MM.1S (cell line): ENCODE measurements around the gene ZNF732.

Experiments used
- DNase-seq: peaks from one replicate; pipeline ENCODE4 v3.0.0-alpha.2; 2015
- H2AFZ ChIP-seq: fragments of 300-600 bp; sonication (generic); 2 replicates; pipeline ENCODE4 v1.6.0; 2016; ENCODE audit warnings: antibody characterized with exemption, low read length
- H3F3A ChIP-seq: fragments of 300-600 bp; sonication (generic); 2 replicates; pipeline ENCODE4 v1.6.1; 2016; ENCODE audit warnings: mild to moderate bottlenecking, antibody characterized with exemption, low read length, moderate library complexity, mixed read lengths; ENCODE audit not compliant: insufficient read depth
- H3K27ac ChIP-seq: fragments of 300-600 bp; sonication (generic); 2 replicates; pipeline ENCODE4 v1.5.1; 2016; ENCODE audit warnings: mild to moderate bottlenecking, low read length
- H3K27me3 ChIP-seq: fragments of 300-600 bp; sonication (generic); replicated peaks from 2 replicates; pipeline ENCODE4 v1.6.0; 2016; ENCODE audit warnings: low read length; ENCODE audit not compliant: insufficient read depth
- H3K36me3 ChIP-seq: fragments of 300-600 bp; sonication (generic); replicated peaks from 2 replicates; pipeline ENCODE4 v1.6.1; 2016; ENCODE audit warnings: mild to moderate bottlenecking, low read length, mixed read lengths; ENCODE audit not compliant: insufficient read depth
- H3K4me1 ChIP-seq: fragments of 300-600 bp; sonication (generic); 2 replicates; pipeline ENCODE4 v1.6.1; 2016; ENCODE audit warnings: low read length, mixed read lengths
- H3K4me2 ChIP-seq: fragments of 300-600 bp; sonication (generic); 2 replicates; pipeline ENCODE4 v1.6.0; 2016; ENCODE audit warnings: low read depth, low read length
- H3K4me3 ChIP-seq: fragments of 300-600 bp; sonication (generic); 2 replicates; pipeline ENCODE4 v1.5.1; 2016; ENCODE audit warnings: low read length, mixed read lengths
- H3K79me2 ChIP-seq: fragments of 300-600 bp; sonication (generic); 2 replicates; pipeline ENCODE4 v1.6.1; 2016; ENCODE audit warnings: mixed run types, low read length, mixed read lengths
- H3K9ac ChIP-seq: fragments of 300-600 bp; sonication (generic); 2 replicates; pipeline ENCODE4 v1.6.1; 2016; ENCODE audit warnings: low read length, mixed read lengths
- H3K9me2 ChIP-seq: fragments of 300-600 bp; sonication (generic); replicated peaks from 2 replicates; pipeline ENCODE4 v1.6.1; 2016; ENCODE audit warnings: mild to moderate bottlenecking, low read length, mixed read lengths; ENCODE audit not compliant: insufficient read depth
- H3K9me3 ChIP-seq: fragments of 300-600 bp; sonication (generic); replicated peaks from 2 replicates; pipeline ENCODE4 v1.6.1; 2016; ENCODE audit warnings: mild to moderate bottlenecking, low read length, mixed read lengths; ENCODE audit not compliant: insufficient read depth
- H4K20me1 ChIP-seq: fragments of 300-600 bp; sonication (generic); 2 replicates; pipeline ENCODE4 v1.6.1; 2016; ENCODE audit warnings: mild to moderate bottlenecking, low read length, moderate library complexity, mixed read lengths; ENCODE audit not compliant: insufficient read depth
- EZH2 ChIP-seq: fragments of 300-600 bp; sonication (generic); optimal IDR thresholded peaks from 2 replicates; pipeline ENCODE3; 2017; ENCODE audit warnings: low read depth, mild to moderate bottlenecking, antibody characterized with exemption, low read length, mixed read lengths
- EZH2phosphoT487 ChIP-seq: fragments of 300-600 bp; sonication (generic); IDR thresholded peaks from 2 replicates; pipeline ENCODE4 v1.6.1; 2018; ENCODE audit warnings: antibody characterized with exemption, low read length
- TF ChIP-seq, protein P1 (sequence below): fragments of 300-600 bp; sonication (generic); IDR thresholded peaks from 2 replicates; pipeline ENCODE4 v1.5.1; 2016; ENCODE audit warnings: antibody characterized with exemption, low read length, mixed read lengths

Gene ZNF732

DNA sequence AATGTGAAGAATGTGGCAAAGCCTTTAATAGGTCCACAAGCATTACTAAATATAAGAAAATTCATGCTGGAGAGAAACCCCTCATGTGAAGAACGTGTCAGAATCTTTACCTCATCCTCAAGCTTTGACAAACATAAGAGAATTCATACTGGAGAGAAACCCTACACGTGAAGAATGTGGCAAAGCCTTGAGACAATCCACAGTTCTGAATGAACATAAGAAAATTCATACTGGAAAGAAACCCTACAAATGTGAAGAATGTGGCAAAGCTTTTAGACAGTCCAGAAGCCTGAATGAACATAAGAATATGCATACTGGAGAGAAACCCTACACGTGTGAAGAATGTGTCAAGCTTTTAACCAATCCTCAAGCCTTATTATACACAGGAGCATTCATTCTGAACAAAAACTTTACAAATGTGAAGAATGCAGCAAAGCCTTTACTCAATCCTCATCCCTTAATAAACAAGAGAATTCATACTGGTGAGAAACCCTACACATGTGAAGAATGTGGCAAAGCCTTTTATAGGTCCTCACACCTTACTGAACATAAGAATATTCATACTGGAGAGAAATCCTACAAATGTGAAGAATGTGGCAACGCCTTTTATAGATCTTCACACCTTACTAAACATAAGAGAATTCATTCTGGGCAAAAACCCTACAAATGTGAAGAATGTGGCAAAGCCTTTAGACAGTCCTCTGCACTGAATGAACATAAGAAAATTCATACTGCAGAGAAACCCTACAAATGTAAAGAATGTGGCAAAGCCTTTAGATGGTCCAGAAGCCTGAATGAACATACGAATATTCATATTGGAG is 51.1 kb downstream of the ZNF732 start:
- H3K27ac ChIP-seq = no peak overlapping the region
- H3K27me3 ChIP-seq = no peaks in the 10 kb centered on the region
- no peaks in the 10 kb centered on the region for H3K79me2 ChIP-seq
- no peaks in the 10 kb centered on the region for H3K36me3 ChIP-seq
- no peak overlapping the region for H3K4me3 ChIP-seq
- no peaks in the 10 kb centered on the region for H3K4me1 ChIP-seq
- H3F3A ChIP-seq = no peaks in the 10 kb centered on the region
- H3K9me2 ChIP-seq = no peaks in the 10 kb centered on the region
- DNase-seq = no peak
- H4K20me1 ChIP-seq = no peaks in the 10 kb centered on the region
- TF ChIP-seq EZH2 (no peak), EZH2phosphoT487 (no peak)
- TF ChIP-seq, protein P1, sequence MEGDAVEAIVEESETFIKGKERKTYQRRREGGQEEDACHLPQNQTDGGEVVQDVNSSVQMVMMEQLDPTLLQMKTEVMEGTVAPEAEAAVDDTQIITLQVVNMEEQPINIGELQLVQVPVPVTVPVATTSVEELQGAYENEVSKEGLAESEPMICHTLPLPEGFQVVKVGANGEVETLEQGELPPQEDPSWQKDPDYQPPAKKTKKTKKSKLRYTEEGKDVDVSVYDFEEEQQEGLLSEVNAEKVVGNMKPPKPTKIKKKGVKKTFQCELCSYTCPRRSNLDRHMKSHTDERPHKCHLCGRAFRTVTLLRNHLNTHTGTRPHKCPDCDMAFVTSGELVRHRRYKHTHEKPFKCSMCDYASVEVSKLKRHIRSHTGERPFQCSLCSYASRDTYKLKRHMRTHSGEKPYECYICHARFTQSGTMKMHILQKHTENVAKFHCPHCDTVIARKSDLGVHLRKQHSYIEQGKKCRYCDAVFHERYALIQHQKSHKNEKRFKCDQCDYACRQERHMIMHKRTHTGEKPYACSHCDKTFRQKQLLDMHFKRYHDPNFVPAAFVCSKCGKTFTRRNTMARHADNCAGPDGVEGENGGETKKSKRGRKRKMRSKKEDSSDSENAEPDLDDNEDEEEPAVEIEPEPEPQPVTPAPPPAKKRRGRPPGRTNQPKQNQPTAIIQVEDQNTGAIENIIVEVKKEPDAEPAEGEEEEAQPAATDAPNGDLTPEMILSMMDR = no peak
- H3K9me3 ChIP-seq = no peaks in the 10 kb centered on the region
- no peak overlapping the region for H3K9ac ChIP-seq
- H2AFZ ChIP-seq = no peak overlapping the region
- H3K4me2 ChIP-seq = no peak overlapping the region

GRCh38 chr4:252065-252601 is 53.1 kb downstream of the ZNF732 start:
- no peak overlapping the region for H3K27ac ChIP-seq
- TF ChIP-seq EZH2 (no peak), EZH2phosphoT487 (no peak)
- TF ChIP-seq, protein P1 = no peak
- no peaks in the 10 kb centered on the region for H4K20me1 ChIP-seq
- no peaks in the 10 kb centered on the region for H3K4me1 ChIP-seq
- no peak overlapping the region for H3K4me3 ChIP-seq
- no peak overlapping the region for H3K4me2 ChIP-seq
- H3K36me3 ChIP-seq = no peaks in the 10 kb centered on the region
- no peak for DNase-seq
- H2AFZ ChIP-seq = no peak overlapping the region
- H3K9me3 ChIP-seq = no peaks in the 10 kb centered on the region
- H3K79me2 ChIP-seq = no peaks in the 10 kb centered on the region
- H3K9me2 ChIP-seq = no peaks in the 10 kb centered on the region
- H3K9ac ChIP-seq = no peak overlapping the region
- no peaks in the 10 kb centered on the region for H3F3A ChIP-seq
- H3K27me3 ChIP-seq = no peaks in the 10 kb centered on the region

DNA sequence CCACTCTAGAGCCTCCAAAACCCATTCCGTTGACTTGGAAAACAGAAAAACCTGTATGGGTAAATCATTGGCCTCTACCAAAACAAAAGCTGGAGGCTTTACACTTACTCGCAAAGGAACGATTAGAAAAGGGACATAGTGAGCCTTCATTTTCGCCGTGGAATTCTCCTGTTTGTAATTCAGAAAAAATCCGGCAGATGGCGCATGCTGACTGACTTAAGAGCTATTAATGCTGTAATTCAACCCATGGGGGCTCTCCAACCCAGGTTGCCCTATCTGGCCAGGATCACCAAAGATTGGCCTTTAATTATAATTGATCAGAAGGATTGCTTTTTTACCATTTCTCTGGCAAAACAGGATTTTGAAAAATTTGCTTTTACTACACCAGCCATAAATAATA is 60.8 kb downstream of the ZNF732 start:
- Histone ChIP-seq H3F3A (no peaks in the 10 kb centered on the region), H3K9ac (no peak overlapping the region), H4K20me1 (no peaks in the 10 kb centered on the region), H3K27ac (no peak overlapping the region), H3K4me2 (no peak overlapping the region), H3K27me3 (no peaks in the 10 kb centered on the region), H3K79me2 (no peaks in the 10 kb centered on the region), H2AFZ (0 out of 2 replicates have a peak overlapping the region, but pooled peaks have one; percentile 15), H3K9me2 (no peaks in the 10 kb centered on the region), H3K4me1 (no peaks in the 10 kb centered on the region), H3K9me3 (no peaks in the 10 kb centered on the region), H3K36me3 (no peaks in the 10 kb centered on the region), H3K4me3 (no peak overlapping the region)
- no peak for TF ChIP-seq EZH2phosphoT487
- TF ChIP-seq, protein P1 = peak; percentile 65
- peak; percentile 59 for DNase-seq
